Mucosa of gallbladder (tissue), 1 donor: ENCODE measurements around the gene BUD31. TPM values are rescaled to one million over a fixed set of nuclear protein-coding genes. Genes with fewer than 3 reads are reported as not detected.

Experiments
- DNase-seq: peaks from one replicate; pipeline ENCODE4 v3.0.0-alpha.2; 2020; ENCODE audit warnings: low spot score
- total RNA-seq: library from RNA; stranded (reverse); gene quantifications from one replicate; pipeline ENCODE4 v1.2.1, GENCODE V29; 2021
- donor health status: DM: no; HTN: no; CAD: no.

Gene BUD31
- total RNA-seq, 1 donor from 2014 or later: 77.8 TPM

DNA sequence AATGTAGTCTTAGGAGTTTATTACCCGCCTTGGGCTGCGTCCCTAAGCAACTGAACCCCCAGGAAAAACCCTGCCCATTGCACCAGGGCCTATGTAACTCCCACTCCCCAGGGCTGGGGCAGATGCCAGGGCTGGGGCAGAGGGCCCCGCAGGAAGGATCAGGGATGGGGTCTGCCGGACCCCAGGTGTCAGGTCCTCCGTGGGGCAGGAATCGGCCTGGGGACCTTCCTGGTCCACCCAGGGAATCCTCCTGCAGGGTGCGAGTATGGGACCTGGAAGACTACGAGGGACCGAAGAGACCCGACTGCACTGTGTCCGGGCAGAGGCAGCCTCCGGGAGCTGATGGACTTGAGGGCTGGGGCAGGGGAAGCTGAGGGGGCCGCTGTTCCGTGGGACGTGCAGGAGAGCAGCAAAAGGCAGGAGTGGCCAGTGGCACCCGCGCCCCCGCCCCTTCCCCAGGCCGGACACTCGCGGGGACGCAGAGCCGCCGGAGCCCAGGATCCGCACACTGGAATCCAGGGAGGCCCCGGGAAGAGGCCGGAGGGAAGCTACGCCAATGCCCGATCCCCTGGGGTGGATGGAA is 59.7 kb downstream of the BUD31 start:
- no peak for DNase-seq

Other genes with a start within 250 kb of the BUD31 start
- 0.58 TPM for gene KPNA7, start 200.9 kb upstream of the BUD31 start, total RNA-seq
- 0.32 TPM for gene MYH16, start 136.1 kb upstream of the BUD31 start, total RNA-seq
- gene ARPC1A, start 83.1 kb upstream of the BUD31 start, total RNA-seq: 140 TPM
- gene ARPC1B, start 34.2 kb upstream of the BUD31 start, total RNA-seq: 123 TPM
- gene PDAP1, start 372 bp upstream of the BUD31 start, total RNA-seq: 83.7 TPM
- 4.9 TPM for gene PTCD1, start 29.8 kb downstream of the BUD31 start, total RNA-seq
- gene CPSF4, start 30.0 kb downstream of the BUD31 start, total RNA-seq: 29.0 TPM
- 248 TPM for gene ATP5MF, start 57.2 kb downstream of the BUD31 start, total RNA-seq
- gene ZNF789, start 63.9 kb downstream of the BUD31 start, total RNA-seq: 13.0 TPM
- gene ZNF394, start 91.3 kb downstream of the BUD31 start, total RNA-seq: 27.3 TPM
- gene ZKSCAN5, start 95.7 kb downstream of the BUD31 start, total RNA-seq: 8.0 TPM
- gene FAM200A, start 143.1 kb downstream of the BUD31 start, total RNA-seq: 7.3 TPM
- gene ZNF655, start 149.7 kb downstream of the BUD31 start, total RNA-seq: 52.5 TPM
- gene TMEM225B, start 189.3 kb downstream of the BUD31 start, total RNA-seq: 0.35 TPM
- gene ZSCAN25, start 208.0 kb downstream of the BUD31 start, total RNA-seq: 16.8 TPM